HepG2 (cell line): Measurements from ENCODE around the gene NFKB1. TPM values are rescaled to one million over a fixed set of nuclear protein-coding genes. Genes with fewer than 3 reads are reported as not detected.

Source experiments
- ATF1 ChIP-seq: IDR thresholded peaks from 2 replicates; pipeline ENCODE4 v1.6.1; 2016; ENCODE audit warnings: mild to moderate bottlenecking, control low read depth
- ATF2 ChIP-seq: sonication (generic); formaldehyde crosslinking; IDR thresholded peaks from 2 replicates; pipeline ENCODE4 v1.4.0; 2020; ENCODE audit warnings: missing genetic modification reagents
- CREB1 ChIP-seq, 2 experiments: fragments of 450-650 bp in 1 of 2; IDR thresholded peaks; 2 replicates each; pipeline ENCODE4 v1.6.1; 2016 to 2017; ENCODE audit warnings: control low read depth in 1 of 2, mild to moderate bottlenecking in 1 of 2, missing compliant biosample characterization in 1 of 2, missing genetic modification characterization in 1 of 2
- HMG20A ChIP-seq: IDR thresholded peaks from 2 replicates; pipeline ENCODE4 v1.6.1; 2016; ENCODE audit warnings: borderline replicate concordance
- HNF4A ChIP-seq: sonication (generic); formaldehyde crosslinking; IDR thresholded peaks from 2 replicates; pipeline ENCODE4 v1.4.0; 2020; ENCODE audit warnings: missing genetic modification reagents
- HOMEZ ChIP-seq: IDR thresholded peaks from 2 replicates; pipeline ENCODE4 v1.6.1; 2016; ENCODE audit warnings: low read depth
- KMT2B ChIP-seq: IDR thresholded peaks from 2 replicates; pipeline ENCODE4 v1.6.1; 2016; ENCODE audit warnings: missing genetic modification reagents, missing compliant biosample characterization
- MATR3 ChIP-seq: sonication (generic); formaldehyde crosslinking; IDR thresholded peaks from 2 replicates; pipeline ENCODE4 v1.4.0; 2020; ENCODE audit warnings: missing genetic modification reagents
- MBD4 ChIP-seq: IDR thresholded peaks from 2 replicates; pipeline ENCODE4 v1.6.1; 2012; ENCODE audit warnings: low read length, inconsistent platforms, borderline replicate concordance
- PAXIP1 ChIP-seq: sonication (generic); formaldehyde crosslinking; conservative IDR thresholded peaks from 2 replicates; pipeline ENCODE4 v1.4.0; 2020; ENCODE audit warnings: mild to moderate bottlenecking, missing genetic modification reagents, moderate library complexity
- PITX1 ChIP-seq: sonication (generic); formaldehyde crosslinking; IDR thresholded peaks from 2 replicates; pipeline ENCODE4 v1.5.1; 2020; ENCODE audit warnings: mild to moderate bottlenecking, missing genetic modification reagents
- PRDM4 ChIP-seq: sonication (generic); formaldehyde crosslinking; IDR thresholded peaks from 2 replicates; pipeline ENCODE4 v1.9.0; 2021; ENCODE audit warnings: missing genetic modification reagents, borderline replicate concordance
- TBX3 ChIP-seq: fragments of 450-650 bp; IDR thresholded peaks from 2 replicates; pipeline ENCODE4 v1.6.1; 2017; ENCODE audit warnings: antibody characterized with exemption, mild to moderate bottlenecking, inconsistent platforms, borderline replicate concordance
- THAP11 ChIP-seq: IDR thresholded peaks from 2 replicates; pipeline ENCODE4 v1.6.1; 2016; ENCODE audit warnings: missing biosample characterization, missing genetic modification reagents
- ZBTB10 ChIP-seq: sonication (generic); formaldehyde crosslinking; IDR thresholded peaks from 2 replicates; pipeline ENCODE4 v1.4.0; 2020; ENCODE audit warnings: missing genetic modification reagents, borderline replicate concordance
- ZBTB7B ChIP-seq: sonication (generic); formaldehyde crosslinking; IDR thresholded peaks from 2 replicates; pipeline ENCODE4 v1.4.0; 2020; ENCODE audit warnings: missing genetic modification reagents
- ZMYM2 ChIP-seq: sonication (generic); formaldehyde crosslinking; IDR thresholded peaks from 2 replicates; pipeline ENCODE4 v1.8.0; 2022; ENCODE audit warnings: mild to moderate bottlenecking, missing genetic modification reagents
- ZMYM4 ChIP-seq: sonication (generic); formaldehyde crosslinking; IDR thresholded peaks from 2 replicates; pipeline ENCODE4 v1.8.1; 2023; ENCODE audit warnings: mild to moderate bottlenecking, missing genetic modification reagents
- ZNF878 ChIP-seq: sonication (generic); formaldehyde crosslinking; IDR thresholded peaks from 2 replicates; pipeline ENCODE4 v1.8.1; 2023; ENCODE audit warnings: mild to moderate bottlenecking, missing genetic modification reagents, moderate library complexity
- polyA plus RNA-seq, 8 experiments: library from polyadenylated mRNA; depleted of rRNA in 3 of 8; stranded (reverse) in 7 of 8; unstranded in 1 of 8; fragments of >200 nt; fragmentation: Illumina TruSeq in 4 of 8; extraction: Trizol in 4 of 8; gene quantifications; 2 replicates each; pipeline versions ENCODE4 v1.2.1 to v1.2.3, GENCODE V29; 2011 to 2016; ENCODE audit warnings: low read depth in 4 of 8, missing spikeins in 1 of 8, mixed read lengths in 1 of 8; ENCODE audit not compliant: insufficient read depth in 1 of 8
- total RNA-seq, 5 experiments: library from RNA; depleted of rRNA; stranded (reverse); fragments of >200 nt; fragmentation: Illumina TruSeq; extraction: Trizol; gene quantifications; 2 replicates each; pipeline ENCODE4 v1.2.3, GENCODE V29; 2016; ENCODE audit warnings: low read depth in 1 of 5

Gene NFKB1
- total and polyA plus RNA-seq, 2 of the 13 experiments (the other 11 are each of a cell fraction or from before 2014, with no cell fraction given) = 15.4 to 31.6 TPM

- TF ChIP-seq ZBTB10 (CRISPR knock-in tag) = no peak
- 0 out of 2 replicates have a peak, but pooled peaks have one; percentile 16 for TF ChIP-seq ATF1 (CRISPR knock-in tag)
- TF ChIP-seq ZMYM2 = 0 out of 2 replicates have a peak, but pooled peaks have one; percentile 44
- 0 out of 2 replicates have a peak, but pooled peaks have one; percentile 14 for TF ChIP-seq THAP11
- TF ChIP-seq TBX3 = peak; percentile 96
- TF ChIP-seq PAXIP1 (CRISPR knock-in tag) = peak; percentile 69
- TF ChIP-seq PRDM4 (CRISPR knock-in tag) = no peak
- TF ChIP-seq MBD4 = peak; percentile 33; the same call in 1 of the 2 replicates
- 0 out of 2 replicates have a peak, but pooled peaks have one; percentile 18 for TF ChIP-seq ZMYM4 (CRISPR knock-in tag)
- TF ChIP-seq KMT2B = no peak
- 0 out of 2 replicates have a peak, but pooled peaks have one; percentile 29 for TF ChIP-seq PITX1
- TF ChIP-seq CREB1 (IDR thresholded peaks at IDR 0.05) = no peak
- TF ChIP-seq CREB1 (CRISPR knock-in tag; IDR thresholded peaks at IDR 0.05) = peak; percentile 45; the same call in 1 of the 2 replicates
- TF ChIP-seq ZNF878 (CRISPR knock-in tag) = peak; percentile 50; the same call in 1 of the 2 replicates
- peak; percentile 17; the same call in 1 of the 2 replicates for TF ChIP-seq HOMEZ (CRISPR knock-in tag)
- TF ChIP-seq HNF4A (CRISPR knock-in tag) = peak; percentile 79
- no peak for TF ChIP-seq ZBTB7B (CRISPR knock-in tag)
- TF ChIP-seq MATR3 = no peak
- 0 out of 2 replicates have a peak, but pooled peaks have one; percentile 27 for TF ChIP-seq ATF2
- TF ChIP-seq HMG20A = peak; percentile 74; the same call in 1 of the 2 replicates
Observed at GRCh38 chr4:102580463-102580842, 79.3 kb downstream of the NFKB1 start (continued).
